Keratinocyte (primary cell): ENCODE measurements around the gene RNF41. TPM values are rescaled to one million over a fixed set of nuclear protein-coding genes. Genes with fewer than 3 reads are reported as not detected.

Source experiments
- DNase-seq: peaks from one replicate; pipeline ENCODE4 v3.0.0-alpha.2; 2011; ENCODE audit warnings: low read depth, missing footprints, low spot score
- FAIRE-seq: peaks from 2 replicates; lab custom pipeline; 2011; peaks lifted over from hg19 to GRCh38; lab: Jason Lieb, UNC
- H2AFZ ChIP-seq: 2 replicates; pipeline ENCODE4 v1.6.0; 2012; ENCODE audit warnings: low read length, control low read depth, inconsistent platforms; ENCODE audit not compliant: control insufficient read depth
- H3K27ac ChIP-seq: 2 replicates; pipeline ENCODE4 v1.5.1; 2011; ENCODE audit warnings: low read length; ENCODE audit not compliant: control insufficient read depth, insufficient read depth
- H3K27me3 ChIP-seq: 3 replicates; pipeline ENCODE4 v1.6.0; 2011; ENCODE audit warnings: low read length; ENCODE audit not compliant: control insufficient read depth, insufficient read depth; ENCODE audit errors: extremely low read depth
- H3K36me3 ChIP-seq, 2 experiments: 2 replicates in 1 of 2; 3 replicates in 1 of 2; pipeline ENCODE4 v1.5.1; 2011; ENCODE audit warnings: low read length in 2 of 2, mild to moderate bottlenecking in 1 of 2; ENCODE audit not compliant: control insufficient read depth in 2 of 2, insufficient read depth in 2 of 2; ENCODE audit errors: extremely low read depth in 1 of 2
- H3K4me1 ChIP-seq: 3 replicates; pipeline ENCODE4 v1.5.1; 2011; ENCODE audit warnings: low read length; ENCODE audit not compliant: control insufficient read depth, insufficient read depth; ENCODE audit errors: extremely low read depth
- H3K4me2 ChIP-seq: 3 replicates; pipeline ENCODE4 v1.6.0; 2011; ENCODE audit warnings: low read depth, low read length; ENCODE audit not compliant: control insufficient read depth, insufficient read depth; ENCODE audit errors: extremely low read depth
- H3K4me3 ChIP-seq, 3 experiments: fragments of 200-600 bp in 1 of 3; sonication (generic) in 1 of 3; 2 replicates in 2 of 3; 3 replicates in 1 of 3; pipeline ENCODE4 v1.5.1; 2011 to 2016; ENCODE audit warnings: low read length in 3 of 3, mild to moderate bottlenecking in 3 of 3, control low read depth in 2 of 3, inconsistent platforms in 1 of 3, low read depth in 1 of 3, mixed read lengths in 1 of 3, mixed run types in 1 of 3, moderate library complexity in 1 of 3; ENCODE audit not compliant: control insufficient read depth in 2 of 3, insufficient read depth in 2 of 3; ENCODE audit errors: extremely low read depth in 1 of 3
- H3K79me2 ChIP-seq: 2 replicates; pipeline ENCODE4 v1.6.0; 2012; ENCODE audit warnings: low read length; ENCODE audit not compliant: control insufficient read depth, insufficient read depth
- H3K9ac ChIP-seq: 3 replicates; pipeline ENCODE4 v1.6.0; 2011; ENCODE audit warnings: low read length; ENCODE audit not compliant: control insufficient read depth, insufficient read depth; ENCODE audit errors: extremely low read depth
- H3K9me1 ChIP-seq: 3 replicates; pipeline ENCODE4 v1.6.0; 2011; ENCODE audit warnings: low read length; ENCODE audit not compliant: control insufficient read depth, insufficient read depth; ENCODE audit errors: extremely low read depth
- H3K9me3 ChIP-seq: 2 replicates; pipeline ENCODE4 v1.5.1; 2012; ENCODE audit warnings: low read depth, low read length; ENCODE audit not compliant: control insufficient read depth
- H4K20me1 ChIP-seq: 3 replicates; pipeline ENCODE4 v1.6.0; 2011; ENCODE audit warnings: low read length; ENCODE audit not compliant: control insufficient read depth, insufficient read depth; ENCODE audit errors: extremely low read depth
- CTCF ChIP-seq, 3 experiments: IDR thresholded peaks in 1 of 3; conservative IDR thresholded peaks in 1 of 3; optimal IDR thresholded peaks in 1 of 3; 2 replicates in 2 of 3; 3 replicates in 1 of 3; pipeline versions ENCODE3 to v1.5.1; 2011; ENCODE audit warnings: low read length in 3 of 3, mild to moderate bottlenecking in 3 of 3, moderate library complexity in 2 of 3, control low read depth in 1 of 3, inconsistent platforms in 1 of 3; ENCODE audit not compliant: insufficient read depth in 2 of 3; ENCODE audit errors: extremely low read depth in 1 of 3
- EZH2 ChIP-seq: IDR thresholded peaks from one replicate; pipeline ENCODE4 v1.6.1; 2012; ENCODE audit warnings: inconsistent platforms, mild to moderate bottlenecking, low read length, moderate library complexity
- dilution Hi-C: fragments of 300-500 bp; cut with MboI; formaldehyde crosslinking; loops from one replicate; pipeline ENCODE4 v1.7.0; 2020; ENCODE audit warnings: low sequenced_read_pairs; ENCODE audit not compliant: extremely low pct_ligation_motif_present
- polyA plus RNA-seq, 5 experiments: library from polyadenylated mRNA; depleted of rRNA in 3 of 5; stranded (reverse) in 3 of 5; stranded (forward) in 1 of 5; unstranded in 1 of 5; fragments of >200 nt; gene quantifications; 1 replicate in 1 of 5; 2 replicates in 3 of 5; 3 replicates in 1 of 5; pipeline versions ENCODE4 v1.2.1 to v1.2.3, GENCODE V29; 2011 to 2012; ENCODE audit warnings: missing spikeins in 2 of 5, low read depth in 1 of 5, low replicate concordance in 1 of 5

The RNF41 gene
- polyA plus RNA-seq, 1 donor (not counting 4 experiments of a cell fraction or from before 2014, with no cell fraction given) = 42.2 TPM

GRCh38 chr12:56202838-56203237 is 18.9 kb downstream of the RNF41 start:
- Histone ChIP-seq H4K20me1 (no peaks in the 10 kb centered on the region), H3K4me3 (no peak overlapping the region), H3K9me1 (no peaks in the 10 kb centered on the region), H3K9ac (no peak overlapping the region), H3K27me3 (no peaks in the 10 kb centered on the region), H3K9me3 (no peaks in the 10 kb centered on the region), H3K27ac (no peak overlapping the region), H3K4me1 (no peaks in the 10 kb centered on the region), H3K79me2 (no peaks in the 10 kb centered on the region), H3K36me3 (peaks cover 13 to 34% of the 10 kb centered on the region in 2 experiments), H3K4me2 (no peak overlapping the region), H2AFZ (no peak overlapping the region)
- TF ChIP-seq CTCF (optimal IDR thresholded peaks at IDR 0.05 in 1 of 3, IDR thresholded peaks at IDR 0.05 in 1 of 3, conservative IDR thresholded peaks at IDR 0.05 in 1 of 3; ENCODE audit: extremely low read depth in 1 of 3, insufficient read depth in 2 of 3, low read length in 3 of 3) (no peak), EZH2 (no peak)
- dilution Hi-C loops = no loop called here
- FAIRE-seq (no peak), DNase-seq (no peak)

- Histone ChIP-seq H4K20me1 (no peaks in the 10 kb centered on the region), H3K4me1 (no peaks in the 10 kb centered on the region), H3K36me3 (peaks cover 8 to 29% of the 10 kb centered on the region in 2 experiments), H3K4me2 (no peak overlapping the region), H2AFZ (no peak overlapping the region), H3K9me3 (no peaks in the 10 kb centered on the region), H3K4me3 (no peak overlapping the region), H3K79me2 (no peaks in the 10 kb centered on the region), H3K9ac (no peak overlapping the region), H3K9me1 (no peaks in the 10 kb centered on the region), H3K27ac (no peak overlapping the region), H3K27me3 (no peaks in the 10 kb centered on the region)
- dilution Hi-C loops = no loop called here
- FAIRE-seq = no peak
- DNase-seq = no peak
- TF ChIP-seq CTCF (optimal IDR thresholded peaks at IDR 0.05 in 1 of 3, IDR thresholded peaks at IDR 0.05 in 1 of 3, conservative IDR thresholded peaks at IDR 0.05 in 1 of 3; ENCODE audit: extremely low read depth in 1 of 3, insufficient read depth in 2 of 3, low read length in 3 of 3) (no peak), EZH2 (no peak)
These were observed 19.4 kb downstream of the RNF41 start for GRCh38 chr12:56202366-56202765.
